Activated CD4-positive, alpha-beta T cell treated with anti-CD3 and anti-CD28 coated beads, Interleukin-2, amount 10 ng/mL, durations not matched to agents 24 days and 14 days (primary cell): ENCODE measurements around the gene OSGEPL1. TPM values are rescaled to one million over a fixed set of nuclear protein-coding genes. Genes with fewer than 3 reads are reported as not detected.

Experiments used
- DNase-seq: peaks from one replicate; pipeline ENCODE4 v3.0.0; 2022
- H3K27ac Mint-ChIP-seq: one replicate; pipeline ENCODE4 v1.8.0; 2022; ENCODE audit warnings: mild to moderate bottlenecking, mixed read lengths
- H3K27me3 Mint-ChIP-seq: one replicate; pipeline ENCODE4 v1.8.0; 2022; ENCODE audit warnings: mixed read lengths
- H3K36me3 Mint-ChIP-seq: one replicate; pipeline ENCODE4 v1.8.0; 2022; ENCODE audit warnings: low read depth, mild to moderate bottlenecking, mixed read lengths
- H3K4me1 Mint-ChIP-seq: one replicate; pipeline ENCODE4 v1.8.0; 2021; ENCODE audit warnings: mixed read lengths
- H3K4me3 Mint-ChIP-seq: one replicate; pipeline ENCODE4 v1.8.0; 2022; ENCODE audit warnings: mild to moderate bottlenecking, moderate library complexity, mixed read lengths
- H3K9me3 Mint-ChIP-seq: one replicate; pipeline ENCODE4 v1.8.0; 2021; ENCODE audit warnings: mixed read lengths
- intact Hi-C: fragments of 100-400 bp; cut with micrococcal nuclease; formaldehyde crosslinking; loops from one replicate; pipeline ENCODE4 v1.15.1; 2023
- total RNA-seq: library from RNA; stranded (reverse); gene quantifications from 2 replicates; pipeline ENCODE4 v1.2.3, GENCODE V29; 2022

Gene OSGEPL1
- total RNA-seq, 1 donor from 2014 or later = 12.2 TPM

- no peaks in the 10 kb centered on the region for H3K36me3 Mint-ChIP-seq
- intact Hi-C loops = no loop called here
- no peak overlapping the region for H3K27ac Mint-ChIP-seq
- H3K9me3 Mint-ChIP-seq = peaks cover 14% of the 10 kb centered on the region
- DNase-seq = no peak
- H3K4me1 Mint-ChIP-seq = no peaks in the 10 kb centered on the region
- no peak overlapping the region for H3K4me3 Mint-ChIP-seq
- H3K27me3 Mint-ChIP-seq = no peaks in the 10 kb centered on the region
Observed at GRCh38 chr2:189709501-189710221, 52.9 kb downstream of the OSGEPL1 start.

GRCh38 chr2:189702071-189702470 lies 60.5 kb downstream of the OSGEPL1 start:
- no peaks in the 10 kb centered on the region for H3K36me3 Mint-ChIP-seq
- DNase-seq = no peak
- no peaks in the 10 kb centered on the region for H3K9me3 Mint-ChIP-seq
- intact Hi-C loops = no loop called here
- no peaks in the 10 kb centered on the region for H3K27me3 Mint-ChIP-seq
- no peak overlapping the region for H3K27ac Mint-ChIP-seq
- no peaks in the 10 kb centered on the region for H3K4me1 Mint-ChIP-seq
- H3K4me3 Mint-ChIP-seq = no peak overlapping the region

GRCh38 chr2:189700681-189701080 lies 61.9 kb downstream of the OSGEPL1 start:
- intact Hi-C loops = no loop called here
- DNase-seq = no peak
- Mint-ChIP-seq H3K36me3 (no peaks in the 10 kb centered on the region), H3K4me1 (no peaks in the 10 kb centered on the region), H3K27me3 (no peaks in the 10 kb centered on the region), H3K9me3 (no peaks in the 10 kb centered on the region), H3K4me3 (no peak overlapping the region), H3K27ac (no peak overlapping the region)

DNA sequence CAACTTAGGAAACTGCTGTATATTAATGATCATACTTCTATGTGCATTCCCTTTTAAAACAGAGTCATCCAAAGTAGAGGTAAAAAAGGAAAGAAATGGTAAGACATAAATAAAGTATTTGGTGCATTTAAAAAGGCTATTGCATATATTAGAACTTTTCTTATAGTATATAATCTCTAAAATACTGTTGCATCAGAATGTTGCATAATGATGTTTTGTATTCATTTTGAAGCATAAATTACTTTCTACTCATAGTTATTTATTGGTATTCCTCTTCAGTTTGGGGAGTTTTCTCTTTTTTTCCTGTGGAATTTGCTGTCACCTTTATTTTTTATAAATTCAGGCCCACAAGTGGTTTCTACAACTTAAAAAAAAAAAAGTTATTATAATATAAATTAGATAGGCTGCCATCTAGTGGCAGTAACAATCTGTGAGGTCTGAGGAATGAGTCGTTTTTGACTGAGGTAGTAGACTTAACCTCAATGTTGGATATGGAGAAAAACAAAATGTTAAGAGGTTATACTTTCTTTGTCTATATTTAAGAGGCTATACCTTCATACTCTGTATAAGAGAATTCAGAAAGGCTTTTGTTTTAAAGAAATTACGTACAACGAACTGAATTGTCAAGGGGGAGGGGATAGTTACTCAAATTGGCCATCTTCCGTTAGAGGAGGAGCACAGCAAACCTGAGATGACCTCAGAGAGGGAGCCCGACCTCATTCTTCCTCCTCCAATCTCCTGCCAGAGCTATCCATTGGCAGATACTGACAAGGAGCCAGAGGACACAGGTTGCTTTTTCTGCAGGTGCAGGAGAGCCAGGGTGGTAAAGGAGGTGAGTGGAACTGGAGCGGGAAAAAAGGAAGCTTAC lies 64.3 kb downstream of the OSGEPL1 start:
- H3K27ac Mint-ChIP-seq = no peak overlapping the region
- intact Hi-C loops = loop anchor here (1.0 to 2.0 kb wide), 2 partner anchors 23 to 37 kb away; partner anchors contain the start of genes ANKAR and ASNSD1
- DNase-seq = peak; percentile 81
- H3K4me1 Mint-ChIP-seq = no peaks in the 10 kb centered on the region
- H3K4me3 Mint-ChIP-seq = no peak overlapping the region
- H3K36me3 Mint-ChIP-seq = peaks cover 2% of the 10 kb centered on the region
- no peaks in the 10 kb centered on the region for H3K9me3 Mint-ChIP-seq
- no peaks in the 10 kb centered on the region for H3K27me3 Mint-ChIP-seq

Other genes with a start within 250 kb of the OSGEPL1 start
- 0.78 and 1.4 TPM in 2 replicates for gene SLC40A1, start 182.0 kb downstream of the OSGEPL1 start, total RNA-seq
- 59.7 and 63.7 TPM in 2 replicates for gene ASNSD1, start 101.3 kb downstream of the OSGEPL1 start, total RNA-seq
- gene ANKAR, start 88.1 kb downstream of the OSGEPL1 start, total RNA-seq = 2.9 and 3.4 TPM in 2 replicates
- 74.5 and 82.7 TPM in 2 replicates for gene ORMDL1, start 21.5 kb upstream of the OSGEPL1 start, total RNA-seq
- gene PMS1, start 21.7 kb upstream of the OSGEPL1 start, total RNA-seq = 67.2 and 69.2 TPM in 2 replicates